C4-2B (cell line): ENCODE results near the gene OR5B21.

Experiments used
- H3K27ac ChIP-seq: fragments of 450-650 bp; 2 replicates; pipeline ENCODE4 v1.5.1; 2017
- CTCF ChIP-seq: fragments of 450-650 bp; conservative IDR thresholded peaks from 2 replicates; pipeline ENCODE4 v1.5.1; 2017; ENCODE audit warnings: mild to moderate bottlenecking
- ZFX ChIP-seq: fragments of 450-650 bp; IDR thresholded peaks from 2 replicates; pipeline ENCODE4 v1.6.1; 2017

OR5B21 gene

DNA sequence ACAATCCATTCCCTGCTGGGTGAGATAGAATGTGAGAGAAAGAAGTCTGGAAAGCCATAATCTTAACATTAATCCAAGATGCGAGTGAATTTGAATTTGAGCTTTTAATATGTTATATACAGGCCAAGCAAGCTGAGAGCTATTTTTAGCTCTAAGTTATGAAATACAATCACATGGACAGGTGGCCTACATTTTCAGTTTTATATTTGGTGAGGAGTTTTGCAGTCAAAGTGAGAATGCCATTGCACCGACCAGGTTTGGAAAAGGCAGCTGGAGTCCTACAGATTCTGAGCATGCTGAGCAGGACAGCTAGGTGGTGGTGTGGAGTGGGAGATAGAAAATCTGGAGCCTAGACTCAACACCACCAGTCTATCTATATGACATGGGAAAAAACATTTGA lies 12.0 kb downstream of the OR5B21 start:
- H3K27ac ChIP-seq: no peak overlapping the region
- TF ChIP-seq ZFX (no peak), CTCF (no peak)

DNA sequence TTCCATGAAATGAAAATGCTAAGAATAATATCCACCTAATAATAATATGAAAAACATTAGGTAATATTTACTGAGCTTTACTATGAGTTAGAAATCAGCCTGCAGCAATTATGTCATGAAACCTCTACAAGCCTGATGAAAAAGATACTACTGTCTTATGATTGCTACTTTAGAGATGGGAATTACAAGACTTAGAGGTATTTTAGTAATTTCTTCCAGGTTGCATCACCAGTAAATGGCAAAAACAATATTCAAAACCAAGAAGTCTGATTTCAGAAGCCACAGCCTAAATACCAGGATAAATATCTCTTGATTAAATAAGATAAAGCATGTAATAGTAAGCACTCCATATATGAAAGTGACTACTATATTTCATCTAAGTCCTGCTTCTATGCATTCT lies 13.8 kb downstream of the OR5B21 start:
- H3K27ac ChIP-seq: no peak overlapping the region
- TF ChIP-seq ZFX (no peak), CTCF (no peak)

DNA sequence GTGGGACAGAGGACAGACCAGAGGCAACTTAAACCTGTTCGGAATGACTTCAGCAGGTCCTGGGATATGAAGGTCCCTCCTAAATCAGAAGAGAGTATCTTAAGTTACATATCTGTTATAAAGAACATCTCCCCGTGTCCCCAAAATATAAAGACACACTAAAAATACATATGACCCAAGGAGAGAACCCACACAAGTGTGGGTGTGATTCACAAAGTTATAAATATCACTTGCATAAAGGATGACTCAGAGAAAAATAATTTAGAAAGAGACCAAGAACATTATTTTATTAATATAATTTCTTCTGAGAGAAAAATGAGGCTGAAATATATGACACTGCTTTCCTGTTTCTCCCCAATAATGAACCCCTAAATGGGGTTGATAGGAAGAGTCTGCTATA lies 14.2 kb downstream of the OR5B21 start:
- no peak overlapping the region for H3K27ac ChIP-seq
- no peak for TF ChIP-seq CTCF
- TF ChIP-seq ZFX: no peak

- no peak for TF ChIP-seq CTCF
- TF ChIP-seq ZFX: no peak
- no peak overlapping the region for H3K27ac ChIP-seq
Measured at GRCh38 chr11:58490827-58491226, 17.1 kb downstream of the OR5B21 start.

DNA sequence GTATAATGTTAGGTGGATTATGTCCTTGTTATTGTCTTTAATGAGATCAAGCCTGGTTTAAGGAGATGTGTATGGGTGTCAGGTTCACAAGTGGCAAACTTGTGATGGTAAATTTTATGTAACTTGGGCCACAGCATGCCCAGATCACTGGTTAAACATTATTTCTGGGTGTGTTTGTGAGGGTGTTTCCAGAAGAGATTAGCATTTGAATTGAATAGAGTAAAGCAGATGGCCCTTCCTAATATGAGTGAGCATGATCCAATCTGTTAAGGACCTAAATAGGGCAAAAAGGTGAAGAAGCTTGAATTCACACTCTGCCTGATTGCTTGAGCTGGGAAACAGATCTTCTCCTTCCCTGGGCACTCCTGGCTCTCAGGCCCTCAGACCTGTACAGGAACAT lies 20.7 kb downstream of the OR5B21 start:
- TF ChIP-seq ZFX: no peak
- no peak overlapping the region for H3K27ac ChIP-seq

DNA sequence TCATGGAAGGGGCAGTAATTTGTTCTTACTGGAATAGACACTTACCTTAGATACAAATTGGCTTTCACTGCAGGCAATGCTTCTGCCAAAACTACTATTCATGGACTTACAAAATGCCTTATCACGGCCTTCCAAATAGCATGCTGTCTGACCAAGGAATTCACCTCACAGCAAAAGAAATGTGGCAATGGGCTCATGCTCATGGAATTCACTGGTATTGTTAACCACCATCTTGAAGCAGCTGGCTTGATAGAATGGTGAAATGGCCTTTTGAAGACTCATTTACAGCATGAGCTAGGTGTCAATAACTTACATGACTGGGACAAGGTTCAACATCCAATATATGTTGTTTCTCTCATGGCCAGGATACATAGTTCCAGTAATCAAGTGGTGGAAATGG lies 21.9 kb downstream of the OR5B21 start:
- TF ChIP-seq CTCF (no peak), ZFX (no peak)
- H3K27ac ChIP-seq: no peak overlapping the region

GRCh38 chr11:58471892-58472291 lies 36.0 kb downstream of the OR5B21 start:
- no peak overlapping the region for H3K27ac ChIP-seq
- TF ChIP-seq CTCF (no peak), ZFX (no peak)

GRCh38 chr11:58466293-58466692 lies 41.6 kb downstream of the OR5B21 start:
- no peak overlapping the region for H3K27ac ChIP-seq
- TF ChIP-seq ZFX (no peak), CTCF (no peak)
